SK-N-SH treated with all-trans-retinoic acid at 6 μM for 48 hours (cell line): ENCODE results near the gene PIK3CB.

ENCODE experiments used
- BACH2 ChIP-seq: fragments of 250-450 bp; sonication (Bioruptor Pico); IDR thresholded peaks from 2 replicates; pipeline ENCODE4 v1.9.0; 2021; ENCODE audit warnings: mild to moderate bottlenecking, borderline replicate concordance
- CSRNP3 ChIP-seq: fragments of 250-450 bp; sonication (Bioruptor Pico); IDR thresholded peaks from 2 replicates; pipeline ENCODE4 v1.5.1; 2021; ENCODE audit warnings: mild to moderate bottlenecking, moderate library complexity
- GLIS3 ChIP-seq: fragments of 250-450 bp; sonication (Bioruptor Pico); IDR thresholded peaks from 2 replicates; pipeline ENCODE4 v1.5.0; 2020; ENCODE audit warnings: mild to moderate bottlenecking, moderate library complexity
- PATZ1 ChIP-seq: fragments of 250-450 bp; sonication (Bioruptor Pico); IDR thresholded peaks from 2 replicates; pipeline ENCODE4 v1.8.0; 2020; ENCODE audit warnings: mild to moderate bottlenecking, moderate library complexity, borderline replicate concordance
- RARB ChIP-seq: fragments of 250-450 bp; sonication (Bioruptor Pico); IDR thresholded peaks from 2 replicates; pipeline ENCODE4 v1.8.0; 2021; ENCODE audit warnings: mild to moderate bottlenecking, moderate library complexity
- TF ChIP-seq, protein P1 (sequence below): fragments of 250-450 bp; sonication (Bioruptor Pico); IDR thresholded peaks from 2 replicates; pipeline ENCODE4 v1.5.0; 2020; ENCODE audit warnings: mild to moderate bottlenecking, moderate library complexity

GRCh38 chr3:138608322-138609135, 226.2 kb downstream of the PIK3CB start, which contains the start of gene FAIM:
- TF ChIP-seq PATZ1 (CRISPR knock-in tag) (no peak), BACH2 (CRISPR knock-in tag) (no peak), RARB (no peak), CSRNP3 (no peak), GLIS3 (CRISPR knock-in tag) (0 out of 2 replicates have a peak, but pooled peaks have one; percentile 6)
- TF ChIP-seq, protein P1, sequence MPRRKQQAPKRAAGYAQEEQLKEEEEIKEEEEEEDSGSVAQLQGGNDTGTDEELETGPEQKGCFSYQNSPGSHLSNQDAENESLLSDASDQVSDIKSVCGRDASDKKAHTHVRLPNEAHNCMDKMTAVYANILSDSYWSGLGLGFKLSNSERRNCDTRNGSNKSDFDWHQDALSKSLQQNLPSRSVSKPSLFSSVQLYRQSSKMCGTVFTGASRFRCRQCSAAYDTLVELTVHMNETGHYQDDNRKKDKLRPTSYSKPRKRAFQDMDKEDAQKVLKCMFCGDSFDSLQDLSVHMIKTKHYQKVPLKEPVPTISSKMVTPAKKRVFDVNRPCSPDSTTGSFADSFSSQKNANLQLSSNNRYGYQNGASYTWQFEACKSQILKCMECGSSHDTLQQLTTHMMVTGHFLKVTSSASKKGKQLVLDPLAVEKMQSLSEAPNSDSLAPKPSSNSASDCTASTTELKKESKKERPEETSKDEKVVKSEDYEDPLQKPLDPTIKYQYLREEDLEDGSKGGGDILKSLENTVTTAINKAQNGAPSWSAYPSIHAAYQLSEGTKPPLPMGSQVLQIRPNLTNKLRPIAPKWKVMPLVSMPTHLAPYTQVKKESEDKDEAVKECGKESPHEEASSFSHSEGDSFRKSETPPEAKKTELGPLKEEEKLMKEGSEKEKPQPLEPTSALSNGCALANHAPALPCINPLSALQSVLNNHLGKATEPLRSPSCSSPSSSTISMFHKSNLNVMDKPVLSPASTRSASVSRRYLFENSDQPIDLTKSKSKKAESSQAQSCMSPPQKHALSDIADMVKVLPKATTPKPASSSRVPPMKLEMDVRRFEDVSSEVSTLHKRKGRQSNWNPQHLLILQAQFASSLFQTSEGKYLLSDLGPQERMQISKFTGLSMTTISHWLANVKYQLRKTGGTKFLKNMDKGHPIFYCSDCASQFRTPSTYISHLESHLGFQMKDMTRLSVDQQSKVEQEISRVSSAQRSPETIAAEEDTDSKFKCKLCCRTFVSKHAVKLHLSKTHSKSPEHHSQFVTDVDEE (CRISPR knock-in tag): no peak; the same call in 1 of the 2 replicates
